Measurements from ENCODE around the gene ITFG1.

ITFG1 gene

GRCh38 chr16:47129755-47130435, 331.0 kb downstream of the ITFG1 start:
- DNase-seq (ENCODE audit: extremely low spot score): no peak
- ChIA-PET POLR2A (no interaction called here), CTCF (interaction anchor here (1.3 to 6.0 kb wide), 2 partner anchors 12 to 92 kb away, joined by 3 to 72 read pairs; partner anchors contain the start of gene NETO2)
- no peak for TF ChIP-seq CTCF (IDR thresholded peaks at IDR 0.05; ENCODE audit: control extremely low read depth, extremely low read depth, low read depth, missing control alignments)

- TF ChIP-seq CTCF (IDR thresholded peaks at IDR 0.05; ENCODE audit: control extremely low read depth, extremely low read depth, low read depth, missing control alignments): no peak
- CTCF ChIA-PET: interaction anchor here (1.0 to 6.2 kb wide), 2 partner anchors 9 to 15 kb away, joined by 3 to 45 read pairs; partner anchors contain the start of gene NETO2
- POLR2A ChIA-PET: no interaction called here
- no peak for DNase-seq (ENCODE audit: extremely low spot score)
Measured at GRCh38 chr16:47127541-47127940, 333.3 kb downstream of the ITFG1 start.

- no peak for DNase-seq (ENCODE audit: extremely low spot score)
- CTCF ChIA-PET: interaction anchor here (0.8 to 6.2 kb wide), 4 partner anchors 11 to 1032 kb away, joined by 3 to 45 read pairs (median 6); partner anchors contain the start of gene NETO2
- TF ChIP-seq CTCF (IDR thresholded peaks at IDR 0.05; ENCODE audit: control extremely low read depth, extremely low read depth, low read depth, missing control alignments): no peak
- POLR2A ChIA-PET: no interaction called here
Measured at GRCh38 chr16:47125757-47126156, 335.1 kb downstream of the ITFG1 start.

DNA sequence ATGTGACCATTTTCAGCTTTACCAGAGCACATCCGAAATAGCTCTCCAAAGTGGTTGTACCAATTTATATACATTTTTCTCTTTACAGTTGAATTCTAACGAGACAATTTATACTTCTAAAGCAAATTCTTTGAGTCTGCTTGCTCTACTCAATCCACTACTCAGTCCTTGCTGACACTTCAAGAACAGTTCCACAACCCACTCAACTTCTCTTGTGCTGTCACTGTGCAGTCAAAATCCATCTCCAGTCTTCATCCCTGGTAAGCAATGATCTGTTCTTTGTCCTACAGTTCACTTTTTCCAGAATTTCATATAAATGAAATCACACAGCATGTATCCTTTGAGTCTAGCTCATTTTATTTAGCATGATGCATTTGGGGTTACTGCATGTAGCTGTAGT, 347.7 kb downstream of the ITFG1 start:
- DNase-seq (ENCODE audit: extremely low spot score): no peak
- CTCF ChIA-PET: interaction anchor here (1.1 to 2.0 kb wide), 10 partner anchors 20 to 164 kb away, joined by 3 to 14 read pairs (median 4); partner anchors contain the start of gene NETO2
- POLR2A ChIA-PET: interaction anchor here (0.7 to 1.2 kb wide), 3 partner anchors 31 to 204 kb away, joined by 3 to 7 read pairs (median 3); partner anchors contain the start of gene NETO2
- TF ChIP-seq CTCF (IDR thresholded peaks at IDR 0.05; ENCODE audit: control extremely low read depth, extremely low read depth, low read depth, missing control alignments): no peak

DNA sequence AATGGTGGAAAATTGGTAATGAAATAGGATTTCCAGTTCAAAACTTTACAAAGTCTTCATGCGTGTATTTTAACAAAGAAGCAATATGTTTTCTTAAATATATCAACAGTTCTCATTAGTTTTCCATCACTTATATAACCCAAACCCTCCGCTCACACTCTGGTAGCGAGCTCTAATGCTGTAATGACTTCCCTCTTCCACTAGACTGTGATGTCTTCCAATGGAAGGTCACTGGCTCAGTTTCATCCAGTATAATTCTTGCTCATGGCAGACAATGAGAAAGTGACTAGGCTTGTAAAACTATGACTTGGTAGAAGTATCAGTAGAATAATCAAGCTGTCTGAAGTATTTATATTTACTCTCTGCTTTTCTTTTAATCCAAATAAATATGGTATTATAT, 349.9 kb downstream of the ITFG1 start:
- ChIA-PET CTCF (interaction anchor here (1.0 to 1.7 kb wide), 7 partner anchors 11 to 77 kb away, joined by 3 to 7 read pairs (median 4); no protein-coding TSS in a partner anchor), POLR2A (interaction anchor here (0.6 kb wide), 1 partner anchor 80 kb away, joined by 5 read pairs; no protein-coding TSS in a partner anchor)

DNA sequence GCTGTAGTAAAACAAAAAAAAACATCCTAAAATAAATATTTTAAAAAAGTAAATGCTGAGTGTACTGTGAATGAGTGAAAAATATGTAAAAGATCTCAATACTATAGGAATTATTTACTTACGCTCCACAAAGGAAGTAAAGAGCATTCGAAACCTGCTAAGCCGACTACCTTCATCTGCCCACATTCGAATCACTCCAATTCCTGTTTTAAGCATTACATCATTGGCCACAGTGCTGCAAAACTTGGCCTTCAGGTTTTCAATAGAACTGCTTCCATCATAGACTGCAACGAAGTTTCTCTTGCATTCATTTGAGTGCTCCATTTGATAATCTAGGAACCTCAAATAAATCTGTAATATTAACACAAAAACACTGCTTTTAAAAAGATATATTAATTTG, 351.5 kb downstream of the ITFG1 start:
- no peak for TF ChIP-seq CTCF (IDR thresholded peaks at IDR 0.05; ENCODE audit: control extremely low read depth, extremely low read depth, low read depth, missing control alignments)
- CTCF ChIA-PET: interaction anchor here (1.1 to 1.7 kb wide), 3 partner anchors 12 to 72 kb away, joined by 3 to 7 read pairs (median 3); no protein-coding TSS in a partner anchor
- POLR2A ChIA-PET: no interaction called here
- no peak for DNase-seq (ENCODE audit: extremely low spot score)

More for the DNA sequence above, 349.9 kb downstream of the ITFG1 start:
- no peak for TF ChIP-seq CTCF (IDR thresholded peaks at IDR 0.05; ENCODE audit: control extremely low read depth, extremely low read depth, low read depth, missing control alignments)
- DNase-seq (ENCODE audit: extremely low spot score): no peak
